ENCODE data around the gene MGRN1.

GRCh38 chr16:4692460-4693295 is 68.1 kb downstream of the MGRN1 start:
- TF ChIP-seq, protein P1, sequence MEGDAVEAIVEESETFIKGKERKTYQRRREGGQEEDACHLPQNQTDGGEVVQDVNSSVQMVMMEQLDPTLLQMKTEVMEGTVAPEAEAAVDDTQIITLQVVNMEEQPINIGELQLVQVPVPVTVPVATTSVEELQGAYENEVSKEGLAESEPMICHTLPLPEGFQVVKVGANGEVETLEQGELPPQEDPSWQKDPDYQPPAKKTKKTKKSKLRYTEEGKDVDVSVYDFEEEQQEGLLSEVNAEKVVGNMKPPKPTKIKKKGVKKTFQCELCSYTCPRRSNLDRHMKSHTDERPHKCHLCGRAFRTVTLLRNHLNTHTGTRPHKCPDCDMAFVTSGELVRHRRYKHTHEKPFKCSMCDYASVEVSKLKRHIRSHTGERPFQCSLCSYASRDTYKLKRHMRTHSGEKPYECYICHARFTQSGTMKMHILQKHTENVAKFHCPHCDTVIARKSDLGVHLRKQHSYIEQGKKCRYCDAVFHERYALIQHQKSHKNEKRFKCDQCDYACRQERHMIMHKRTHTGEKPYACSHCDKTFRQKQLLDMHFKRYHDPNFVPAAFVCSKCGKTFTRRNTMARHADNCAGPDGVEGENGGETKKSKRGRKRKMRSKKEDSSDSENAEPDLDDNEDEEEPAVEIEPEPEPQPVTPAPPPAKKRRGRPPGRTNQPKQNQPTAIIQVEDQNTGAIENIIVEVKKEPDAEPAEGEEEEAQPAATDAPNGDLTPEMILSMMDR (IDR thresholded peaks at IDR 0.05), result no peak
- TF ChIP-seq POLR2A (IDR thresholded peaks at IDR 0.05), result no peak
